ENCODE results near the gene NFIB.

Gene NFIB

GRCh38 chr9:14344053-14344524 is 30.1 kb upstream of the NFIB start:
- no peak for DNase-seq

- DNase-seq, result no peak
Observed at GRCh38 chr9:14343261-14344031, 29.5 kb upstream of the NFIB start.

- DNase-seq, result no peak
Observed at GRCh38 chr9:14342736-14343135, 28.8 kb upstream of the NFIB start.

- no peak for DNase-seq
Observed at GRCh38 chr9:14341437-14342122, 27.6 kb upstream of the NFIB start.

- DNase-seq, result no peak
Observed at GRCh38 chr9:14340994-14341393, 27.1 kb upstream of the NFIB start.

GRCh38 chr9:14340219-14340873 is 26.4 kb upstream of the NFIB start:
- DNase-seq, result no peak

- no peak for DNase-seq
Observed at GRCh38 chr9:14339746-14340145, 25.8 kb upstream of the NFIB start.

- no peak for DNase-seq
Observed at GRCh38 chr9:14337615-14338014, 23.7 kb upstream of the NFIB start.

GRCh38 chr9:14336244-14336643 is 22.3 kb upstream of the NFIB start:
- DNase-seq, result no peak

GRCh38 chr9:14331120-14331519 is 17.2 kb upstream of the NFIB start:
- no peak for DNase-seq

- no peak for DNase-seq
Observed at GRCh38 chr9:14327036-14327435, 13.1 kb upstream of the NFIB start.

GRCh38 chr9:14326264-14326826 is 12.4 kb upstream of the NFIB start:
- peak; percentile 69 for DNase-seq

- no peak for DNase-seq
Observed at GRCh38 chr9:14325147-14325546, 11.2 kb upstream of the NFIB start.

- no peak for DNase-seq
Observed at GRCh38 chr9:14323985-14324650, 10.2 kb upstream of the NFIB start.

- DNase-seq, result no peak
Observed at GRCh38 chr9:14323083-14323971, 9.4 kb upstream of the NFIB start.

- peak; percentile 89 for DNase-seq
Observed at GRCh38 chr9:14322211-14323082, 8.5 kb upstream of the NFIB start.

- DNase-seq, result no peak
Observed at GRCh38 chr9:14321517-14322130, 7.7 kb upstream of the NFIB start.

- DNase-seq, result peak; percentile 38
Observed at GRCh38 chr9:14320271-14321181, 6.6 kb upstream of the NFIB start.

- DNase-seq, result no peak
Observed at GRCh38 chr9:14318934-14319580, 5.1 kb upstream of the NFIB start.
